CD4-positive, alpha-beta memory T cell (primary cell): Measurements from ENCODE around the gene PBX1. TPM values are rescaled to one million over a fixed set of nuclear protein-coding genes. Genes with fewer than 3 reads are reported as not detected.

Experiments
- CTCF ChIA-PET: fragments of 350-600 bp; sonication (Branson Sonifier 250); formaldehyde crosslinking; loops from one replicate; lab custom pipeline; 2021; ENCODE audit warnings: inconsistent platforms; ENCODE audit not compliant: partially characterized antibody; lab: Charles Lee
- POLR2A ChIA-PET: fragments of 350-600 bp; sonication (Branson Sonifier 250); formaldehyde crosslinking; loops from one replicate; lab custom pipeline; 2021; ENCODE audit not compliant: partially characterized antibody; lab: Charles Lee
- DNase-seq, 5 donors: peaks; one replicate each; pipeline versions ENCODE4 v3.0.0 to v3.0.0-alpha.2; 2020 to 2022; ENCODE audit warnings: mixed read lengths in 1 of 5
- H3K27ac ChIP-seq: one replicate; pipeline ENCODE4 v1.7.0; 2013; ENCODE audit warnings: low read depth, low read length
- H3K27me3 ChIP-seq: 2 replicates; pipeline ENCODE4 v1.7.0; 2013; ENCODE audit warnings: mild to moderate bottlenecking, low read length, moderate library complexity; ENCODE audit not compliant: insufficient read depth
- H3K36me3 ChIP-seq: 2 replicates; pipeline ENCODE4 v1.7.0; 2013; ENCODE audit warnings: mild to moderate bottlenecking, low read length, moderate library complexity; ENCODE audit not compliant: insufficient read depth
- H3K4me1 ChIP-seq: 2 replicates; pipeline ENCODE4 v1.7.0; 2013; ENCODE audit warnings: mild to moderate bottlenecking, low read length, moderate library complexity; ENCODE audit not compliant: insufficient read depth
- H3K4me3 ChIP-seq, 2 donors: one replicate each; pipeline ENCODE4 v1.7.0; 2013; ENCODE audit warnings: low read length in 2 of 2, mild to moderate bottlenecking in 1 of 2
- H3K9me3 ChIP-seq, 2 donors: one replicate each; pipeline ENCODE4 v1.7.0; 2013; ENCODE audit warnings: low read length in 2 of 2, control low read depth in 1 of 2; ENCODE audit not compliant: control insufficient read depth in 1 of 2
- H3K27ac Mint-ChIP-seq, 7 donors: one replicate each; pipeline ENCODE4 v1.8.0; 2020 to 2021; ENCODE audit warnings: mixed read lengths in 7 of 7, mild to moderate bottlenecking in 6 of 7, inconsistent platforms in 3 of 7, moderate library complexity in 3 of 7
- H3K27me3 Mint-ChIP-seq, 2 donors: one replicate each; pipeline ENCODE4 v1.8.0; 2020 to 2021; ENCODE audit warnings: mixed read lengths in 2 of 2
- H3K36me3 Mint-ChIP-seq, 2 donors: one replicate each; pipeline ENCODE4 v1.8.0; 2020 to 2021; ENCODE audit warnings: mixed read lengths in 2 of 2, inconsistent platforms in 1 of 2, mild to moderate bottlenecking in 1 of 2
- H3K4me1 Mint-ChIP-seq, 4 donors: one replicate each; pipeline ENCODE4 v1.8.0; 2020 to 2021; ENCODE audit warnings: mixed read lengths in 4 of 4, mild to moderate bottlenecking in 1 of 4
- H3K4me3 Mint-ChIP-seq, 8 donors: one replicate each; pipeline ENCODE4 v1.8.0; 2020 to 2021; ENCODE audit warnings: mixed read lengths in 8 of 8, mild to moderate bottlenecking in 7 of 8, moderate library complexity in 6 of 8, inconsistent platforms in 3 of 8
- H3K9me3 Mint-ChIP-seq, 8 donors: one replicate each; pipeline ENCODE4 v1.8.0; 2020 to 2021; ENCODE audit warnings: mixed read lengths in 8 of 8, mild to moderate bottlenecking in 5 of 8, inconsistent platforms in 3 of 8, moderate library complexity in 1 of 8
- intact Hi-C: fragments of 100-400 bp; cut with micrococcal nuclease; formaldehyde crosslinking; loops from one replicate; pipeline ENCODE4 v1.15.1; 2023
- polyA plus RNA-seq, 2 donors: library from polyadenylated mRNA; unstranded; fragments of 300-500 nt; fragmentation: Illumina TruSeq; gene quantifications; one replicate each; pipeline ENCODE4 v1.2.3, GENCODE V29; 2021
- total RNA-seq, 2 experiments: library from RNA; stranded (reverse); gene quantifications; one replicate each; pipeline ENCODE4 v1.2.3, GENCODE V29; 2021

PBX1 gene
- total and polyA plus RNA-seq, 4 experiments from 2014 or later = 0.06 to 0.70 (median 0.53) TPM; not detected in 1

DNA sequence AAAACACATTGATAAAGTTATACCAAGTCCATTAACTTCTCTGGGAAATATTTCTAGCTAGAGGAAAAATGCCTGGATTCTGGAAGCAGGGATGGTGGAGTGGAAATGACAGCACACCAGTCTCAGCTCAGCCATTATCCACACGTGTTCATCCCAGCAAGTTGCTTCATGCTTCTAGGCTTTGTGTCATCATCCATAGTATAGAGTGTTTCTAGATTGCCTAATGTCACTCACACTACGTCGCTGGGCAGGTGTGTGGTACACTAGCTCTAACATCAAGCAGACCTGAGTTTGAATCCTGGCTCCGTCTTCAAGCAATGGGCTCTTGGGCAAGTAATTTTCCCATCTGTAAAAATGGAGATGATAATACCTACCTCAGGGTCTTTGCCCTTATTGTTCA lies 326.3 kb downstream of the PBX1 start:
- H3K27ac ChIP-seq = no peak overlapping the region
- Mint-ChIP-seq H3K4me3 (no peak overlapping the region), H3K36me3 (no peaks in the 10 kb centered on the region), H3K27me3 (no peaks in the 10 kb centered on the region), H3K27ac (no peak overlapping the region), H3K4me1 (no peaks in the 10 kb centered on the region), H3K9me3 (peaks cover 0 to 5% (median 0%) of the 10 kb centered on the region in 8 donors)
- CTCF ChIA-PET = no interaction called here
- no peaks in the 10 kb centered on the region for H3K4me1 ChIP-seq
- no peak overlapping the region for H3K4me3 ChIP-seq
- no peaks in the 10 kb centered on the region for H3K27me3 ChIP-seq
- no peaks in the 10 kb centered on the region for H3K36me3 ChIP-seq
- POLR2A ChIA-PET = no interaction called here
- DNase-seq = no peak
- no peaks in the 10 kb centered on the region for H3K9me3 ChIP-seq
- intact Hi-C loops = no loop called here

- Mint-ChIP-seq H3K4me1 (no peaks in the 10 kb centered on the region), H3K4me3 (no peak overlapping the region), H3K27me3 (no peaks in the 10 kb centered on the region), H3K27ac (no peak overlapping the region), H3K9me3 (peaks cover 0 to 5% (median under 1%) of the 10 kb centered on the region in 8 donors), H3K36me3 (no peaks in the 10 kb centered on the region)
- Histone ChIP-seq H3K4me3 (no peak overlapping the region), H3K9me3 (no peaks in the 10 kb centered on the region), H3K4me1 (no peaks in the 10 kb centered on the region), H3K27me3 (no peaks in the 10 kb centered on the region), H3K27ac (no peak overlapping the region), H3K36me3 (no peaks in the 10 kb centered on the region)
- ChIA-PET CTCF (no interaction called here), POLR2A (no interaction called here)
- intact Hi-C loops = no loop called here
- no peak for DNase-seq
Observed at GRCh38 chr1:164886101-164886500, 327.1 kb downstream of the PBX1 start.

DNA sequence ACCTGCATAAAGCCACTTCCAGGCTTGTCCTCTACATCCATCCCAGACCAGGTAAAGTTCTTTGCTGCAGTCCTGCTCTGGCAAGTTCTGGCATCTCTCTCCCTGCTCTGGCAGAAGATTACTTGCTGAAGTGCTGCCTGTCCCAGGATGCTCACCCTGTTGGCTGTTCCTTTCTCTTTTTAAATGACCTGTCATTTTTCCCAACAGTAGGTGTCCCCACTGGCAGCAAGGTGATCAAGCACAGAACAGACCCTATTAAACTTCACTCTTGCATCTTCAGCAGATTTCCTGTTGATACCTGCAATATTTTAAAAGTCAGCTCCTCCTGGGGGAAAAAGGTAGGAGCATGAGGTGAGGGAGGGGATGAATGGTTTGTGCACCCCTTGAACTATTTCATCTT lies 332.6 kb downstream of the PBX1 start:
- Mint-ChIP-seq H3K36me3 (no peaks in the 10 kb centered on the region), H3K27ac (no peak overlapping the region), H3K9me3 (peaks cover 0 to 8% (median 3%) of the 10 kb centered on the region in 8 donors), H3K4me3 (no peak overlapping the region), H3K4me1 (no peaks in the 10 kb centered on the region), H3K27me3 (no peaks in the 10 kb centered on the region)
- Histone ChIP-seq H3K27ac (no peak overlapping the region), H3K36me3 (no peaks in the 10 kb centered on the region), H3K9me3 (no peaks in the 10 kb centered on the region), H3K27me3 (no peaks in the 10 kb centered on the region), H3K4me3 (no peak overlapping the region), H3K4me1 (no peaks in the 10 kb centered on the region)
- DNase-seq = no peak
- ChIA-PET CTCF (no interaction called here), POLR2A (no interaction called here)
- intact Hi-C loops = no loop called here

- ChIA-PET POLR2A (no interaction called here), CTCF (no interaction called here)
- no peaks in the 10 kb centered on the region for H3K27me3 Mint-ChIP-seq
- peaks cover 0 to 13% (median 3%) of the 10 kb centered on the region in 8 donors for H3K9me3 Mint-ChIP-seq
- Histone ChIP-seq H3K27ac (no peak overlapping the region), H3K4me1 (no peaks in the 10 kb centered on the region), H3K27me3 (no peaks in the 10 kb centered on the region), H3K9me3 (no peaks in the 10 kb centered on the region), H3K36me3 (no peaks in the 10 kb centered on the region), H3K4me3 (no peak overlapping the region)
- DNase-seq = no peak
- H3K4me1 Mint-ChIP-seq = no peaks in the 10 kb centered on the region
- intact Hi-C loops = no loop called here
- H3K27ac Mint-ChIP-seq = no peak overlapping the region
- no peaks in the 10 kb centered on the region for H3K36me3 Mint-ChIP-seq
- H3K4me3 Mint-ChIP-seq = no peak overlapping the region
Observed at GRCh38 chr1:164895026-164895912, 336.3 kb downstream of the PBX1 start.

GRCh38 chr1:164901031-164901430 lies 342.0 kb downstream of the PBX1 start:
- Mint-ChIP-seq H3K9me3 (peaks cover 0 to 13% (median 2%) of the 10 kb centered on the region in 8 donors), H3K27me3 (no peaks in the 10 kb centered on the region), H3K36me3 (no peaks in the 10 kb centered on the region), H3K4me1 (no peaks in the 10 kb centered on the region), H3K27ac (no peak overlapping the region), H3K4me3 (no peak overlapping the region)
- Histone ChIP-seq H3K27me3 (no peaks in the 10 kb centered on the region), H3K36me3 (no peaks in the 10 kb centered on the region), H3K27ac (no peak overlapping the region), H3K4me1 (no peaks in the 10 kb centered on the region), H3K4me3 (no peak overlapping the region), H3K9me3 (no peaks in the 10 kb centered on the region)
- DNase-seq = no peak
- POLR2A ChIA-PET = no interaction called here
- intact Hi-C loops = no loop called here
- CTCF ChIA-PET = no interaction called here
